Panc1 (cell line): ENCODE data around the gene FAAP24. TPM values are rescaled to one million over a fixed set of nuclear protein-coding genes. Genes with fewer than 3 reads are reported as not detected.
A peak's percentile ranks its signal among the peaks of the same experiment; 100 is the strongest.

Experiments
- ATAC-seq: fragments of 200-7000 bp; cut with Tn5 transposase; 2 replicates; pipeline ENCODE4 v1.9.1; 2020; ENCODE audit warnings: mild to moderate bottlenecking, moderate library complexity
- BruUV-seq: library from RNA; stranded (reverse); fragments of 400-500 nt; replicated peaks from 2 replicates; lab custom pipeline; 2021; lab: Mats Ljungman, UMichigan
- CTCF ChIA-PET: fragments of 300-600 bp; sonication (Branson Sonifier 250); formaldehyde crosslinking; loops from one replicate; lab custom pipeline; 2022; ENCODE audit warnings: antibody characterized with exemption; lab: Charles Lee
- POLR2A ChIA-PET: fragments of 300-600 bp; sonication (Branson Sonifier 250); formaldehyde crosslinking; loops from one replicate; lab custom pipeline; 2022; ENCODE audit warnings: antibody characterized with exemption; lab: Charles Lee
- DNase-seq: peaks from one replicate; pipeline ENCODE4 v3.0.0-alpha.2; 2010; ENCODE audit warnings: low read depth, low spot score
- H3K27ac ChIP-seq: 2 replicates; pipeline ENCODE4 v1.5.1; 2011; ENCODE audit warnings: mild to moderate bottlenecking, low read length, inconsistent platforms
- H3K27me3 ChIP-seq: fragments of 200-500 bp; sonication (Bioruptor generic); 2 replicates; pipeline ENCODE4 v1.6.0; 2014; ENCODE audit warnings: low read length, inconsistent platforms; ENCODE audit not compliant: control insufficient read depth, insufficient read depth
- H3K36me3 ChIP-seq: fragments of 200-500 bp; sonication (Bioruptor generic); 2 replicates; pipeline ENCODE4 v1.5.1; 2014; ENCODE audit warnings: inconsistent platforms, mild to moderate bottlenecking, low read length, moderate library complexity; ENCODE audit not compliant: control insufficient read depth, insufficient read depth
- H3K4me1 ChIP-seq: 2 replicates; pipeline ENCODE4 v1.5.1; 2011; ENCODE audit warnings: inconsistent platforms, mild to moderate bottlenecking, low read length, moderate library complexity; ENCODE audit not compliant: control insufficient read depth, insufficient read depth
- H3K4me3 ChIP-seq, 2 experiments: 2 replicates each; pipeline ENCODE4 v1.5.1; 2011 to 2012; ENCODE audit warnings: low read depth in 2 of 2, low read length in 2 of 2, mild to moderate bottlenecking in 2 of 2, inconsistent platforms in 1 of 2, moderate library complexity in 1 of 2
- H3K9me3 ChIP-seq: fragments of 200-500 bp; sonication (Bioruptor generic); 2 replicates; pipeline ENCODE4 v1.5.1; 2014; ENCODE audit warnings: low read depth, mild to moderate bottlenecking, inconsistent platforms, low read length, moderate library complexity; ENCODE audit not compliant: control insufficient read depth, insufficient read depth
- CTCF ChIP-seq: fragments of 450-650 bp; IDR thresholded peaks from 2 replicates; pipeline ENCODE4 v1.5.1; 2017; ENCODE audit warnings: mild to moderate bottlenecking
- POLR2AphosphoS5 ChIP-seq: IDR thresholded peaks from 2 replicates; pipeline ENCODE4 v1.6.1; 2012; ENCODE audit warnings: mild to moderate bottlenecking, low read depth, low read length, moderate library complexity
- REST ChIP-seq, 2 experiments: IDR thresholded peaks; 2 replicates each; pipeline ENCODE4 v1.6.1; 2011 to 2012; ENCODE audit warnings: low read depth in 2 of 2, control low read depth in 1 of 2, low read length in 1 of 2, mild to moderate bottlenecking in 1 of 2, moderate library complexity in 1 of 2; ENCODE audit not compliant: insufficient read depth in 1 of 2
- SIN3A ChIP-seq: IDR thresholded peaks from 2 replicates; pipeline ENCODE4 v1.6.1; 2012; ENCODE audit warnings: low read depth, mild to moderate bottlenecking, low read length, moderate library complexity, borderline replicate concordance; ENCODE audit not compliant: insufficient read depth
- TCF7L2 ChIP-seq: IDR thresholded peaks from 2 replicates; pipeline ENCODE4 v1.6.1; 2011; ENCODE audit warnings: mild to moderate bottlenecking, low read depth, low read length, inconsistent platforms
- in situ Hi-C: cut with HindIII; loops from 2 replicates; pipeline ENCODE4 v1.10.0; 2016; ENCODE audit warnings: low sequenced_read_pairs, low pct_unique_long_range_greater_than_20kb
- intact Hi-C: fragments of 100-400 bp; cut with micrococcal nuclease; formaldehyde crosslinking; loops from one replicate; pipeline ENCODE4 v1.10.0; 2022; ENCODE audit not compliant: unreplicated experiment
- total RNA-seq: library from RNA; stranded (reverse); gene quantifications from one replicate; pipeline ENCODE4 v1.2.1, GENCODE V29; 2021; ENCODE audit not compliant: unreplicated experiment

FAAP24 gene
- total RNA-seq, 1 experiment from 2014 or later, result 16.0 TPM

- no peaks in the 10 kb centered on the region for H3K4me1 ChIP-seq
- DNase-seq (no peak), ATAC-seq (no peak)
- TF ChIP-seq CTCF (no peak), TCF7L2 (no peak), REST (IDR thresholded peaks at IDR 0.05; ENCODE audit: insufficient read depth in 1 of 2, low read depth in 2 of 2, low read length in 1 of 2) (no peak), SIN3A (no peak), POLR2AphosphoS5 (no peak)
- in situ Hi-C loops (no loop called here), intact Hi-C loops (no loop called here)
- no peak overlapping the region for H3K27ac ChIP-seq
- no TSS peak for BruUV-seq
- CTCF ChIA-PET, result no interaction called here
- no peaks in the 10 kb centered on the region for H3K36me3 ChIP-seq
- no peak overlapping the region for H3K4me3 ChIP-seq
- POLR2A ChIA-PET, result no interaction called here
- no peaks in the 10 kb centered on the region; the same call in 1 of the 2 replicates for H3K9me3 ChIP-seq
- no peaks in the 10 kb centered on the region for H3K27me3 ChIP-seq
Measured at GRCh38 chr19:32933571-32933970, 38.5 kb upstream of the FAAP24 start.

GRCh38 chr19:32935629-32936028 lies 36.4 kb upstream of the FAAP24 start:
- ChIA-PET POLR2A (no interaction called here), CTCF (no interaction called here)
- no TSS peak for BruUV-seq
- ATAC-seq (peak; percentile 40; the same call in 1 of the 2 replicates), DNase-seq (no peak)
- H3K27ac ChIP-seq, result no peak overlapping the region
- no peaks in the 10 kb centered on the region for H3K36me3 ChIP-seq
- intact Hi-C loops (no loop called here), in situ Hi-C loops (no loop called here)
- H3K27me3 ChIP-seq, result no peaks in the 10 kb centered on the region
- H3K4me3 ChIP-seq, result no peak overlapping the region
- no peaks in the 10 kb centered on the region for H3K9me3 ChIP-seq
- no peak for TF ChIP-seq SIN3A
- no peak for TF ChIP-seq CTCF
- no peak for TF ChIP-seq REST (IDR thresholded peaks at IDR 0.05; ENCODE audit: insufficient read depth in 1 of 2, low read depth in 2 of 2, low read length in 1 of 2)
- TF ChIP-seq POLR2AphosphoS5, result no peak
- no peak for TF ChIP-seq TCF7L2
- no peaks in the 10 kb centered on the region for H3K4me1 ChIP-seq
